ENCODE data around the gene FDXACB1.

The FDXACB1 gene

DNA sequence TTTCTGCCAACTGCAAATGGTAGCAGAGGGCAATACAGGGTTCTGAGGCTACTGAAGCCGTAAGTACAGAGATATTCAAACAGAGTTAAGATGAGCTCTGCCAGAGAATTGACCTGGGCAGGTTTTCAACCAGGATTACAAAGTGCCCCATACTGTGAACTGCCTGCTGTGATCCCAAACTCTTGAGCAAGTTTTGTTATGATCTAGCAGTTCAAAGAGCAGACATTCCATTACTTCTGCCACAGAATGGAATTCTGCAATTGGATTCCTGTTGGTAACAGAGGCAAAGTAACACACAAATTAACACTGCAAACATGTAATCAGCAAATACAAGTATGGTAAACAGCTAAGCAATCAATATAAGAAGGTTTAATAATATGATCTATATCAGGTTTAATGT, 38.8 kb downstream of the FDXACB1 start:
- Mint-ChIP-seq H3K27me3 (ENCODE audit: low read depth) (no peaks in the 10 kb centered on the region), H3K36me3 (ENCODE audit: low read depth) (peaks cover 39% of the 10 kb centered on the region), H3K4me1 (peaks cover 7% of the 10 kb centered on the region), H3K9me3 (no peaks in the 10 kb centered on the region), H3K4me3 (no peak overlapping the region), H3K27ac (no peak overlapping the region)
- TF ChIP-seq, protein P1, sequence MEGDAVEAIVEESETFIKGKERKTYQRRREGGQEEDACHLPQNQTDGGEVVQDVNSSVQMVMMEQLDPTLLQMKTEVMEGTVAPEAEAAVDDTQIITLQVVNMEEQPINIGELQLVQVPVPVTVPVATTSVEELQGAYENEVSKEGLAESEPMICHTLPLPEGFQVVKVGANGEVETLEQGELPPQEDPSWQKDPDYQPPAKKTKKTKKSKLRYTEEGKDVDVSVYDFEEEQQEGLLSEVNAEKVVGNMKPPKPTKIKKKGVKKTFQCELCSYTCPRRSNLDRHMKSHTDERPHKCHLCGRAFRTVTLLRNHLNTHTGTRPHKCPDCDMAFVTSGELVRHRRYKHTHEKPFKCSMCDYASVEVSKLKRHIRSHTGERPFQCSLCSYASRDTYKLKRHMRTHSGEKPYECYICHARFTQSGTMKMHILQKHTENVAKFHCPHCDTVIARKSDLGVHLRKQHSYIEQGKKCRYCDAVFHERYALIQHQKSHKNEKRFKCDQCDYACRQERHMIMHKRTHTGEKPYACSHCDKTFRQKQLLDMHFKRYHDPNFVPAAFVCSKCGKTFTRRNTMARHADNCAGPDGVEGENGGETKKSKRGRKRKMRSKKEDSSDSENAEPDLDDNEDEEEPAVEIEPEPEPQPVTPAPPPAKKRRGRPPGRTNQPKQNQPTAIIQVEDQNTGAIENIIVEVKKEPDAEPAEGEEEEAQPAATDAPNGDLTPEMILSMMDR (IDR thresholded peaks at IDR 0.05; ENCODE audit: unreplicated experiment in 3 of 3) = no peak

DNA sequence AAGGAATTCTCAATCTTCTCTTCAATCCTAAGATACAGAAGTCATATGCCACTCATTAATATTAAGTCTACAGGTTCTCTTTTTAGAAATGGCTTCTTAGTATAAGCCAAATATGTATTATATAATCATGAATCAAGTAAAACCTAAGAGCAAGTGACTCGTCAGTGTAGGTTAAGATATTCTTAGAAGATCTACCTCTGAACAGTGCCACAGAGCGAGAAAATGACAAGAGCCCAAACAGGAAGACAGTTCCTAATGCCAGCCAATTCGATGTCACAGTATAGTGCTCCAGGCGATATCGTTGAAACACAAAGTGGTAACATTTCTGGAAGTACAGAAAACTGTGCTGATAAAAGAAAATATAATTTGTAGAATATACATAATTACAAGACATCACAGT, 40.9 kb downstream of the FDXACB1 start:
- TF ChIP-seq, protein P1 (IDR thresholded peaks at IDR 0.05; ENCODE audit: unreplicated experiment in 3 of 3) = no peak
- Mint-ChIP-seq H3K4me3 (no peak overlapping the region), H3K27ac (no peak overlapping the region), H3K36me3 (ENCODE audit: low read depth) (peaks cover 30% of the 10 kb centered on the region), H3K27me3 (ENCODE audit: low read depth) (no peaks in the 10 kb centered on the region), H3K9me3 (no peaks in the 10 kb centered on the region), H3K4me1 (peaks cover 7% of the 10 kb centered on the region)

DNA sequence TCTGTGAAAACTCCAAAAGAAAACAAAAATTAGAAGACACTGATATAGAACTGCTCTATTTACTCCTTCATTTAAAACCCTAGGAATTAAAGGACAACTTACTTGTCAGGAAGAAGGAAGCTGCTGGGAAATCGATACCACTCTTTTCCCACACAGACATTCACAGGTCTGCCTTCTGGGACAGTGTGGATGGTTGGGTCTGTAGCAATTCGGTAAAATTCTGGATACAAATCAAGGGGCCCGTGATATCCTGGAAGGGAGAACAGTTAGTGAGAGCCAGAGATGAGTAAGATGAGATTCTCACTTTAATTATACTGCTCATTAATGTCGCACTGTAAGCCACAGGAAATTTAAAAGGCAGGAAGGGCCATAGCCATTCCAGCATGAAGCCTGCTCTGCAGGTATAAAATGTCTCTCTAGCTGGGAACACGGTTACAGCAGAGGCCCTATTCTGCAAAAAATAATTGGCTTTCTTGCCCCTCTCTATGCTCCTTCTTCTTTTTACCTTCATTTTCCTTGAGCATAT, 41.5 kb downstream of the FDXACB1 start:
- H3K36me3 Mint-ChIP-seq (ENCODE audit: low read depth) = peaks cover 30% of the 10 kb centered on the region
- peaks cover 7% of the 10 kb centered on the region for H3K4me1 Mint-ChIP-seq
- H3K27me3 Mint-ChIP-seq (ENCODE audit: low read depth) = no peaks in the 10 kb centered on the region
- H3K4me3 Mint-ChIP-seq = no peak overlapping the region
- H3K9me3 Mint-ChIP-seq = no peaks in the 10 kb centered on the region
- H3K27ac Mint-ChIP-seq = no peak overlapping the region
- TF ChIP-seq, protein P1 (IDR thresholded peaks at IDR 0.05; ENCODE audit: unreplicated experiment in 3 of 3) = no peak

DNA sequence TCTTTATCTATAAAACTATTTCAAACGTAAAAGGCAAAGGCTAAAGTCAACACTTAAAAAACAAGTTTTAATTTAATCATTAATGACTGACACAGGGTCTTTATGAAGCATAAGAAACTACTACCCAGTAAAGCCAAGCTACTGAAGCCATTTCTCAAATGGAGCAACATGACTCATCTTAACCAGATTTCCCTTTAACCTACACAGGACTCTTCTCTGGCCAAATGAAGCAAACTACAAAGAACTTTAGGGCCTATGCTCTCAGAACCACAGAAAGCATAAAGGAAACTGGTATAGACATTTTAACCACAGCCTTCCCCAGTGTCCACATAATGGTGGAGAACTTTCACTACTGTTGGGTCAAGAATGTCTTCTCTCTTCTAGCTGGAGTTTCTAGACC, 42.2 kb downstream of the FDXACB1 start:
- TF ChIP-seq, protein P1 (IDR thresholded peaks at IDR 0.05; ENCODE audit: unreplicated experiment in 3 of 3) = no peak
- Mint-ChIP-seq H3K4me1 (peaks cover 7% of the 10 kb centered on the region), H3K9me3 (no peaks in the 10 kb centered on the region), H3K4me3 (no peak overlapping the region), H3K36me3 (ENCODE audit: low read depth) (peaks cover 30% of the 10 kb centered on the region), H3K27me3 (ENCODE audit: low read depth) (no peaks in the 10 kb centered on the region), H3K27ac (no peak overlapping the region)

DNA sequence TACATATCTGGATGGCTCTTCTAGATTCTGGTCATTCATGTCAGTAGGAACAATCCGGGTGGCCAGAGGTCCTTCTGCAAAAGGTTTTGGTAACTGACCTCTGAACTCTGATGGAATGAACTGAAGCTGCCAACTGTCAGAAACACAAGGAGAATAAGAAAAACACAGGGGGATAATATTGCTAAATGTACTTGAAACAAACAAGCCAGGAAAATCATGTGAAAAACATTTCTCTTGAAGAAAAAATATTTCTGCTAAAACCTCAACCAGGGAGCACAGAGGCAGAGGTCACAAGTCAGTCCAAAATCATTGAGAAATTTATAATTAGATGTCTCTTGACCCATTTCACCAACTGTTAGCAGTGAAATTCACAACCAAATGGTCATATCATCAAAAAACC, 42.8 kb downstream of the FDXACB1 start:
- no peak overlapping the region for H3K27ac Mint-ChIP-seq
- no peaks in the 10 kb centered on the region for H3K9me3 Mint-ChIP-seq
- peaks cover 2% of the 10 kb centered on the region for H3K4me1 Mint-ChIP-seq
- peaks cover 31% of the 10 kb centered on the region for H3K36me3 Mint-ChIP-seq (ENCODE audit: low read depth)
- no peak overlapping the region for H3K4me3 Mint-ChIP-seq
- no peaks in the 10 kb centered on the region for H3K27me3 Mint-ChIP-seq (ENCODE audit: low read depth)
- TF ChIP-seq, protein P1 (IDR thresholded peaks at IDR 0.05; ENCODE audit: unreplicated experiment in 3 of 3) = no peak

DNA sequence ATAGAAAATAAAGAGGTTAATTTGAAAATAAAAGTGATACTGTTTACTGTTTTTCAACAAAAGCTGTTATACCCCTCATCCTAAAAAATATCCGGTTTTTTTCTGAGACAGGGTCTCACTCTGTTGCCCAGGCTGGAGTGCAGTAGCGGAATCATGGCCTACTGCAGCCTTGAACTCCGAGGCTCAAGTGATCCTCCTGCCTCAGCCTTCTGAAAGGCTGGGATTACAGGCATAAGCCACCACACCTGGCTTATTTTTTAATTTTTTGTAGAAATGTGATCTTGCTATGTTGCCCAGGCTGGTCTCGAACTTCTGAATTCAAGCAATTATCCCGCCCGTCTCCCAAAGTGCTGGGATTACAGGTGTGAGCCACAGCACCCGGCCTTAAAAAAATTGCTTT, 43.3 kb downstream of the FDXACB1 start:
- H3K9me3 Mint-ChIP-seq = no peaks in the 10 kb centered on the region
- no peaks in the 10 kb centered on the region for H3K27me3 Mint-ChIP-seq (ENCODE audit: low read depth)
- no peak overlapping the region for H3K4me3 Mint-ChIP-seq
- H3K4me1 Mint-ChIP-seq = no peaks in the 10 kb centered on the region
- peaks cover 32% of the 10 kb centered on the region for H3K36me3 Mint-ChIP-seq (ENCODE audit: low read depth)
- TF ChIP-seq, protein P1 (IDR thresholded peaks at IDR 0.05; ENCODE audit: unreplicated experiment in 3 of 3) = no peak
- no peak overlapping the region for H3K27ac Mint-ChIP-seq

All from nephron (organoid).